CD14-positive monocyte (primary cell): ENCODE data around the gene HS6ST3. TPM values are rescaled to one million over a fixed set of nuclear protein-coding genes. Genes with fewer than 3 reads are reported as not detected.

Experiments used
- DNase-seq, 3 donors: peaks; one replicate each; pipeline ENCODE4 v3.0.0-alpha.2; 2011 to 2022
- H2AFZ ChIP-seq: 2 replicates; pipeline ENCODE4 v1.6.0; 2012; ENCODE audit warnings: mild to moderate bottlenecking, low read depth, low read length, inconsistent platforms; ENCODE audit not compliant: insufficient read depth, poor library complexity, severe bottlenecking
- H3K27ac ChIP-seq, 2 donors: 1 replicate in 1 of 2; 2 replicates in 1 of 2; pipeline ENCODE4 v1.5.1; 2012 to 2013; ENCODE audit warnings: low read length in 2 of 2, control low read depth in 1 of 2, inconsistent platforms in 1 of 2, low read depth in 1 of 2, mild to moderate bottlenecking in 1 of 2
- H3K27me3 ChIP-seq, 2 donors: one replicate each; pipeline versions ENCODE4 v1.6.0 to v1.6.1; 2011 to 2013; ENCODE audit warnings: low read length in 2 of 2; ENCODE audit not compliant: control insufficient read depth in 2 of 2, insufficient read depth in 2 of 2
- H3K36me3 ChIP-seq, 2 donors: replicated peaks in 1 of 2; 1 replicate in 1 of 2; 2 replicates in 1 of 2; pipeline versions ENCODE4 v1.5.1 to v1.6.1; 2012 to 2013; ENCODE audit warnings: low read length in 2 of 2, control low read depth in 1 of 2, inconsistent platforms in 1 of 2, mild to moderate bottlenecking in 1 of 2; ENCODE audit not compliant: insufficient read depth in 2 of 2, control insufficient read depth in 1 of 2
- H3K4me1 ChIP-seq, 2 donors: 1 replicate in 1 of 2; 2 replicates in 1 of 2; pipeline versions ENCODE4 v1.5.1 to v1.6.1; 2012 to 2013; ENCODE audit warnings: low read length in 2 of 2, control low read depth in 1 of 2, inconsistent platforms in 1 of 2, mild to moderate bottlenecking in 1 of 2, moderate library complexity in 1 of 2; ENCODE audit not compliant: insufficient read depth in 2 of 2, control insufficient read depth in 1 of 2
- H3K4me2 ChIP-seq: replicated peaks from 2 replicates; pipeline ENCODE3; 2012; ENCODE audit warnings: low read length, moderate library complexity, mild to moderate bottlenecking; ENCODE audit not compliant: poor library complexity, severe bottlenecking; ENCODE audit errors: extremely low read depth
- H3K4me3 ChIP-seq, 3 experiments: fragments of 200-600 bp in 1 of 3; sonication (generic) in 1 of 3; replicated peaks in 1 of 3; 1 replicate in 2 of 3; 2 replicates in 1 of 3; pipeline ENCODE4 v1.5.1; 2011 to 2013; ENCODE audit warnings: low read length in 3 of 3, mild to moderate bottlenecking in 3 of 3, control low read depth in 2 of 3, low read depth in 2 of 3, inconsistent platforms in 1 of 3, moderate library complexity in 1 of 3
- H3K79me2 ChIP-seq: 2 replicates; pipeline ENCODE4 v1.6.0; 2012; ENCODE audit warnings: mild to moderate bottlenecking, control low read depth, inconsistent platforms, low read length, moderate library complexity; ENCODE audit not compliant: insufficient read depth
- H3K9ac ChIP-seq: 2 replicates; pipeline ENCODE4 v1.6.0; 2017; ENCODE audit warnings: low read length, mild to moderate bottlenecking; ENCODE audit not compliant: insufficient read depth, poor library complexity, severe bottlenecking
- H3K9me3 ChIP-seq, 2 donors: replicated peaks in 1 of 2; 1 replicate in 1 of 2; 2 replicates in 1 of 2; pipeline versions ENCODE4 v1.5.1 to v1.6.1; 2012 to 2013; ENCODE audit warnings: low read length in 2 of 2, control low read depth in 1 of 2; ENCODE audit not compliant: control insufficient read depth in 1 of 2, insufficient read depth in 1 of 2
- H4K20me1 ChIP-seq: 2 replicates; pipeline ENCODE4 v1.6.0; 2012; ENCODE audit warnings: mild to moderate bottlenecking, low read length, control low read depth, moderate library complexity; ENCODE audit not compliant: insufficient read depth
- H3K27ac Mint-ChIP-seq, 7 donors: one replicate each; pipeline ENCODE4 v1.8.0; 2020; ENCODE audit warnings: mild to moderate bottlenecking in 7 of 7, mixed read lengths in 7 of 7, moderate library complexity in 6 of 7, inconsistent platforms in 2 of 7
- H3K27me3 Mint-ChIP-seq, 3 donors: one replicate each; pipeline ENCODE4 v1.8.0; 2021 to 2022; ENCODE audit warnings: low read depth in 3 of 3, mild to moderate bottlenecking in 3 of 3, mixed read lengths in 3 of 3, moderate library complexity in 3 of 3, inconsistent platforms in 1 of 3
- H3K36me3 Mint-ChIP-seq, 2 donors: one replicate each; pipeline ENCODE4 v1.8.0; 2020; ENCODE audit warnings: mixed read lengths in 2 of 2, inconsistent platforms in 1 of 2, mild to moderate bottlenecking in 1 of 2
- H3K4me1 Mint-ChIP-seq: one replicate; pipeline ENCODE4 v1.8.0; 2020; ENCODE audit warnings: mild to moderate bottlenecking, mixed read lengths
- H3K4me3 Mint-ChIP-seq, 2 donors: one replicate each; pipeline ENCODE4 v1.8.0; 2020; ENCODE audit warnings: mild to moderate bottlenecking in 2 of 2, mixed read lengths in 2 of 2, moderate library complexity in 1 of 2
- H3K9me3 Mint-ChIP-seq, 7 donors: one replicate each; pipeline ENCODE4 v1.8.0; 2020 to 2022; ENCODE audit warnings: mixed read lengths in 7 of 7, mild to moderate bottlenecking in 6 of 7, moderate library complexity in 6 of 7, inconsistent platforms in 2 of 7
- CTCF ChIP-seq: fragments of 200-600 bp; IDR thresholded peaks from one replicate; pipeline ENCODE4 v1.8.0; 2022; ENCODE audit warnings: antibody characterized with exemption, mild to moderate bottlenecking
- WGBS: methylation state at CpG from one replicate; pipeline ENCODE4 v1.1.5; 2013; ENCODE audit warnings: missing lambda C conversion rate; ENCODE audit not compliant: insufficient coverage; 5-methylcytosine and 5-hydroxymethylcytosine counted together
- intact Hi-C, 2 donors: fragments of 100-400 bp; cut with micrococcal nuclease; formaldehyde crosslinking; loops; one replicate each; pipeline versions ENCODE4 v1.15.0 to v1.15.1; 2023
- polyA plus RNA-seq, 3 donors: library from polyadenylated mRNA; depleted of rRNA in 1 of 3; unstranded in 2 of 3; stranded (reverse) in 1 of 3; fragments of 300-500 nt in 2 of 3; fragments of >200 nt in 1 of 3; fragmentation: Illumina TruSeq in 2 of 3; gene quantifications; 1 replicate in 2 of 3; 2 replicates in 1 of 3; pipeline ENCODE4 v1.2.3, GENCODE V29; 2012 to 2021

The HS6ST3 gene
- polyA plus RNA-seq, 3 donors, result not detected

GRCh38 chr13:96379967-96380366 lies 290.1 kb downstream of the HS6ST3 start:
- Histone ChIP-seq H3K36me3 (no peaks in the 10 kb centered on the region), H2AFZ (no peak overlapping the region), H3K9me3 (peaks cover 0 to 4% of the 10 kb centered on the region in 2 donors), H3K4me2 (no peak overlapping the region), H3K4me3 (no peak overlapping the region), H4K20me1 (no peaks in the 10 kb centered on the region), H3K9ac (no peak overlapping the region), H3K27ac (no peak overlapping the region), H3K27me3 (no peaks in the 10 kb centered on the region), H3K79me2 (no peaks in the 10 kb centered on the region), H3K4me1 (no peaks in the 10 kb centered on the region)
- Mint-ChIP-seq H3K27me3 (peaks cover 2 to 6% (median 5%) of the 10 kb centered on the region in 3 donors), H3K4me1 (no peaks in the 10 kb centered on the region), H3K9me3 (peaks cover 0 to 10% (median 9%) of the 10 kb centered on the region in 7 donors), H3K27ac (no peak overlapping the region), H3K36me3 (no peaks in the 10 kb centered on the region), H3K4me3 (no peak overlapping the region)
- WGBS, result no CpG with 5 or more reads among the region's 1 CpG
- intact Hi-C loops, result no loop called here
- TF ChIP-seq CTCF, result no peak
- DNase-seq, result no peak

- Mint-ChIP-seq H3K27me3 (peaks cover 2 to 6% (median 5%) of the 10 kb centered on the region in 3 donors), H3K36me3 (no peaks in the 10 kb centered on the region), H3K4me3 (no peak overlapping the region), H3K4me1 (no peaks in the 10 kb centered on the region), H3K27ac (no peak overlapping the region), H3K9me3 (peaks cover 0 to 10% (median 8%) of the 10 kb centered on the region in 7 donors)
- H3K9ac ChIP-seq, result no peak overlapping the region
- H3K27me3 ChIP-seq, result no peaks in the 10 kb centered on the region
- intact Hi-C loops, result no loop called here
- H3K4me2 ChIP-seq, result no peak overlapping the region
- no peaks in the 10 kb centered on the region for H4K20me1 ChIP-seq
- DNase-seq, result no peak
- 86% methylated on average over 3 of the region's 5 CpGs for WGBS
- H3K36me3 ChIP-seq, result no peaks in the 10 kb centered on the region
- H3K4me1 ChIP-seq, result no peaks in the 10 kb centered on the region
- TF ChIP-seq CTCF, result no peak
- peaks cover 0 to 4% of the 10 kb centered on the region in 2 donors for H3K9me3 ChIP-seq
- no peaks in the 10 kb centered on the region for H3K79me2 ChIP-seq
- H3K4me3 ChIP-seq, result no peak overlapping the region
- no peak overlapping the region for H2AFZ ChIP-seq
- H3K27ac ChIP-seq, result no peak overlapping the region
Observed at GRCh38 chr13:96381681-96382080, 291.8 kb downstream of the HS6ST3 start.
